ENCODE data around the gene SREBF1. TPM values are rescaled to one million over a fixed set of nuclear protein-coding genes. Genes with fewer than 3 reads are reported as not detected.

The SREBF1 gene
- polyA plus RNA-seq, 6 donors from 2014 or later = 4.8 to 10.0 (median 5.4) TPM

DNA sequence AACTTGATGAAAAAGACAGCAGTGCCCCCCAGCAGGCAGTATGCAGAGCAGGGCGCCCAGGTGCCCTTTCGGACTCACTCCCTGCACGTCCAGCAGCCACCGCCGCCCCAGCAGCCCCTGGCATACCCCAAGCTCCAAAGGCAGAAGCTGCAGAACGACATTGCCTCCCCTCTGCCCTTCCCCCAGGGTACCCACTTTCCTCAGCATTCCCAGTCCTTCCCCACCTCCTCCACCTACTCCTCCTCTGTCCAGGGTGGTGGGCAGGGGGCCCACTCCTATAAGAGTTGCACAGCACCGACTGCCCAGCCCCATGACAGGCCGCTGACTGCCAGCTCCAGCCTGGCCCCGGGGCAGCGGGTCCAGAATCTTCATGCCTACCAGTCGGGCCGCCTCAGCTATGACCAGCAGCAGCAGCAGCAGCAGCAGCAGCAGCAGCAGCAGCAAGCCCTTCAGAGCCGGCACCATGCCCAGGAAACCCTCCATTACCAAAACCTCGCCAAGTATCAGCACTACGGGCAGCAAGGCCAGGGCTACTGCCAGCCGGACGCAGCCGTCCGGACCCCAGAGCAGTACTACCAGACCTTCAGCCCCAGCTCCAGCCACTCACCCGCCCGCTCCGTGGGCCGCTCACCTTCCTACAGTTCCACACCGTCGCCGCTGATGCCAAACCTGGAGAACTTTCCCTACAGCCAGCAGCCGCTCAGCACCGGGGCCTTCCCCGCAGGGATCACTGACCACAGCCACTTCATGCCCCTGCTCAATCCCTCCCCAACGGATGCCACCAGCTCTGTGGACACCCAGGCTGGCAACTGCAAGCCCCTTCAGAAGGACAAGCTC is 43.2 kb downstream of the SREBF1 start:
- H3K27me3 Mint-ChIP-seq = no peaks in the 10 kb centered on the region
- H3K36me3 Mint-ChIP-seq = no peaks in the 10 kb centered on the region
- peak overlapping the region in 5 of 8 donors; percentile 33 to 59 (median 45) for H3K4me3 Mint-ChIP-seq
- ATAC-seq (ENCODE audit: low read depth in 2 of 2) = no peak
- no peaks in the 10 kb centered on the region for H3K9me3 Mint-ChIP-seq
- DNase-seq = no peak
- H3K27ac Mint-ChIP-seq = peak overlapping the region in 3 of 6 donors; percentile 23 to 66 (median 56)
- peaks cover 21 to 46% (median 27%) of the 10 kb centered on the region in 3 donors for H3K4me1 Mint-ChIP-seq

DNA sequence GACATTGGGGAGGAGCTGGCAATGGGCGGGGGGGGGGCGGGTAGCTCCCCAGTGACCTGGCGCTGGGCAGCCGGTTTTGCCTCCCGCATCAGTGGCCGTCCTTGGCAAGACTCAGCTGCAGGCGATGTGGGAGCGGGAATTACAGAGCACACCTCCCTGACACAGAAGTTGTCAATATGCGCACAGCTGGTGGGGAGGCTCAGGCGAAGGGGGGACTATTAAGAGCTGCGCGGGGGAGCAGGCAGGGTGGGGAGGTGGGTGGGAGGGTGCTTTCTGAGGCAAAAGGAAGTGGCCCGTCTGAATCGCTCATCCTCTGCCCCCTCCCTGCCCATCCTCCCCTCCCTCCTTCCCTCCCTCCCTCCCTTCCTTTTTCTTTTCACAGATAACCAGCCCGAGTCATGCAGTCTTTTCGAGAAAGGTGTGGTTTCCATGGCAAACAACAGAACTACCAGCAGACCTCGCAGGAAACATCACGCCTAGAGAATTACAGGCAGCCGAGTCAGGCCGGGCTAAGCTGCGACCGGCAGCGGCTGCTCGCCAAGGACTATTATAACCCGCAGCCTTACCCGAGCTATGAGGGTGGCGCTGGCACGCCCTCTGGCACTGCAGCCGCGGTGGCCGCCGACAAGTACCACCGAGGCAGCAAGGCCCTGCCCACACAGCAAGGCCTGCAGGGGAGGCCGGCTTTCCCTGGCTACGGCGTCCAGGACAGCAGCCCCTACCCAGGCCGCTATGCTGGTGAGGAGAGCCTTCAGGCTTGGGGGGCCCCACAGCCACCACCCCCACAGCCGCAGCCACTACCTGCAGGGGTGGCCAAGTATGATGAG is 44.0 kb downstream of the SREBF1 start:
- H3K27me3 Mint-ChIP-seq = no peaks in the 10 kb centered on the region
- H3K27ac Mint-ChIP-seq = peak overlapping the region in 2 of 6 donors; percentile 23 to 79
- peak; percentile 77 to 83 for ATAC-seq (ENCODE audit: low read depth in 2 of 2)
- H3K36me3 Mint-ChIP-seq = no peaks in the 10 kb centered on the region
- DNase-seq = peak; percentile 31
- no peaks in the 10 kb centered on the region for H3K9me3 Mint-ChIP-seq
- H3K4me3 Mint-ChIP-seq = peak overlapping the region; percentile 29 to 87 (median 76)
- peaks cover 21 to 46% (median 30%) of the 10 kb centered on the region in 3 donors for H3K4me1 Mint-ChIP-seq

DNA sequence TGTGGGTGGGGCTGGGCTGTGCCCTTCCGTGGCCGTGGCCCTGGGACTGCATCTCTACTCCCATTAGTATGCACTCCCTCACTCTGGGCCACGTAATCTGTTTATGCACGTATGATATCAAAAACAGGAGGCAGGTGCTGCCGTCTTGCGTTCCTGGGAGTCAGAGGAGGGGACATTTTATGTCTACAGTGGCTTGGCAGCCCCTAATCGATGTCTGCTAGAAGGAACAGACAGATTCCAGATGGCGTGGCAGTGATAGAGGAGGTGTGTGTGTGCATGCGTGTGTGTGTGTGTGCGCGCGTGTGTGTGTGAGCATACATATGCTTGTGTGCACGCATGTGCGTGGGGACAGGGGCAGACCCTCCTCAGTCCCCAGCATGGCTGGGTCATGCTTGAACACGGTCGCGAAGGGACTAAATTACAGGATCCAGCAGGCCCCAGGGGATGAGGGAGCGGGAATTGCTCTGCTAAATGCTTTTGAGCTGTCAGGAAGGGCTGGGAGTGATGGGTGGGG is 44.7 kb downstream of the SREBF1 start:
- no peak for DNase-seq
- Mint-ChIP-seq H3K4me1 (peaks cover 21 to 45% (median 30%) of the 10 kb centered on the region in 3 donors), H3K4me3 (peak overlapping the region in 7 of 8 donors; percentile 49 to 87 (median 78)), H3K36me3 (no peaks in the 10 kb centered on the region), H3K27me3 (no peaks in the 10 kb centered on the region), H3K9me3 (no peaks in the 10 kb centered on the region), H3K27ac (peak overlapping the region in 2 of 6 donors; percentile 17 to 87)
- no peak for ATAC-seq (ENCODE audit: low read depth in 2 of 2)

DNA sequence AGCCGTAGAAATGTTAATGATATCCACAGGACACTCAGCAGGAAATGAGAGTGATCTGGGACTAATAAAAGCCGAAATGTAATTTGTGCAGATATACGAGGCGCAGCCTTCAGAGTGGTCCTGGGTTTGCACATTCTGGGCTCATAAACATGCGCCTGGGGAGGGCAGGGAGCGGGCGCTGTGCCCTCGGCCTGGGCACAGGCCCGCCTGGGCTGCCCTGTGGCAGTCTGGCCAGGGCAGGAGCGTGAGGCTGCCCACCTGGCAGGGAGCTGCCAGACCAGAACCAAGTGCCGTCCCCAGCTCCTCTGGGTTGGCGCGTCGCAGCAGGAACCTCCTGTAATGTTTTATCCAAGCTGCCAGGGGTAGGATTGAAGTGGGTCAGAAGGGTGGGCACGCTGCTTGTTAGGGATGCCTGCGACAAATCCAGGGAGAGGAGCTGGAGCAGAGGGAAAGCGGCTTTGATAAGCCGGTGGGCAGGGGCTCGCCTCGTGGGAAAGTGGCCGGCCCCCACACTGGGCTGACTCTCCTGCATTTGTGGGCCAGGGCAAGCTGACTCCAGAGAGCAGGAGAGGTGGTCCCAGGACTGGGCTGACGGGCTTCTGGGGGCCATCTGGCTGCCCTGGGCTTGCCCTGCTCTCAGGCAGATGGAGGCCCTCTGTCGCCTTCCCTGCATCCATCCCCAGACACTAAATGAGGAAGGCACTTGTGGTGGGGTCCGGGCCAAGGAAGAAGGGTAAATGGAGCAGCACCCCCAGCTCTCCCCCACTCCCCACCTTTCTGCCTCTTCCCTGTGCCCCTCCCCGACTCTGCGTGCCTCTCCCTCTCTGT is 45.9 kb downstream of the SREBF1 start:
- ATAC-seq (ENCODE audit: low read depth in 2 of 2) (no peak), DNase-seq (no peak)
- H3K4me1 Mint-ChIP-seq = peaks cover 26 to 54% (median 30%) of the 10 kb centered on the region in 3 donors
- H3K36me3 Mint-ChIP-seq = no peaks in the 10 kb centered on the region
- no peak overlapping the region for H3K4me3 Mint-ChIP-seq
- H3K27ac Mint-ChIP-seq = peak overlapping the region in 2 of 6 donors; percentile 37 to 38
- H3K27me3 Mint-ChIP-seq = no peaks in the 10 kb centered on the region
- no peaks in the 10 kb centered on the region for H3K9me3 Mint-ChIP-seq

DNA sequence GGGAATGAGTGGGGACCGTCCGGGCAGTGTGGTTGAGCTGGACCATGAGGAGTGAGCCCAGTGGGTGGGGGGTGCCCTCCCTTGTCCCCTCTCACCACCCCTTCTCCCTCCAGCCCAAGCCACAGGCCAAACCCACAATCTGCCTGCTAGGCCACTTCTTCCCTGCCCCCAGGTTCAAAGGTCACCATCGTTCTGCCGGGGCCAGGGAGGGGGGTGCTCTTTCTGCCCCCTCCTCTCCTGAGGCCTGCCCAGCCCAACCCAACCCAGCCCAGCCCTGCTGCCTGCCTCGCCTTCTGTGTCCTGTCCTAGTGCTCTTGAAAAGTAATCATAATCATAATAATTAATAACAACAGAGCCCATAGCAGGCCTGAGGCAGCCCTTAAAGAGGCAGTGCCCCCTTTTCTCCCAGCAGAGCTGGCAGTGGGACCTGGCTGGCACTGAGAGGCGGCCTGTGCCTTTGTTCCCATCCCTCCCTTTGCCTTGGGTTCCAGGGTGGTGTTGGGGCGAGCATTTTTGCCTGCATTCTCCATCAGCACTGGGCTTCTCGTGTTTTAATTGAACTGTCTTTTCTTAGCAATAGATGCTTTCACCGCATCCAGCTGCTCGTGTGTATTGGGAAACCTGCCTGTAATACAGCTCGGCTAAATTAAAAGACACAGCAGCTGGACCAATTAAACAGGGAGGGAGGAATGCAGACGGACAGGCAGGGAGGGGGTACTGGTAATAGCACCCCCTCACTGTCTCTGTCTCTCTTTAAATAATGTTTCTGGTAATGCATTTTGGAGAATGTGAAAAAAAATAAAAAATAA is 46.8 kb downstream of the SREBF1 start:
- no peak for DNase-seq
- no peaks in the 10 kb centered on the region for H3K27me3 Mint-ChIP-seq
- no peaks in the 10 kb centered on the region for H3K9me3 Mint-ChIP-seq
- H3K4me3 Mint-ChIP-seq = peak overlapping the region in 1 of 8 donors; percentile 18
- no peaks in the 10 kb centered on the region for H3K36me3 Mint-ChIP-seq
- ATAC-seq (ENCODE audit: low read depth in 2 of 2) = no peak
- peak overlapping the region in 2 of 6 donors; percentile 37 to 69 for H3K27ac Mint-ChIP-seq
- H3K4me1 Mint-ChIP-seq = peaks cover 32 to 62% (median 35%) of the 10 kb centered on the region in 3 donors

DNA sequence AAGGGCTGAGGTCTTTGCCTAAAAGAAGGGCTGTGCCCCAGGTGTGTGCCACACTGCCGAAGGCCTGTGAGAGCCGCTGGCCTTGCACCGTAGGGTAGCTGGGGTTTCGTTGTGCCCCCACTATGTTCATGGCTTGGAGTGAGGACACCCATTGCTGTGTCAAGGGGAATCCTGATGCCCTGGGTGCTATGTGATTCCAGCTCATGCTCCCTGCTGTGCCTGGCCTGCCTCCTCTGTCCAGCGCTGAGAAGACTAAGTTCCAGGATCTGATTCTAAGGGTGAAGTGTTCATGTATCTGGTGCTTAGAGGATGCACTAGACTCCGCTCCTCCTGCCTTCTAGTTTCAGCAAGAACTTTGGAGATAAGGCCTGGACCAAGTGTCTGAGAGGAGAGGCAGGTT is 47.4 kb downstream of the SREBF1 start:
- ATAC-seq (ENCODE audit: low read depth in 2 of 2) (no peak), DNase-seq (no peak)
- peaks cover 36 to 68% (median 41%) of the 10 kb centered on the region in 3 donors for H3K4me1 Mint-ChIP-seq
- no peaks in the 10 kb centered on the region for H3K27me3 Mint-ChIP-seq
- no peak overlapping the region for H3K4me3 Mint-ChIP-seq
- no peaks in the 10 kb centered on the region for H3K9me3 Mint-ChIP-seq
- H3K36me3 Mint-ChIP-seq = no peaks in the 10 kb centered on the region
- no peak overlapping the region for H3K27ac Mint-ChIP-seq

DNA sequence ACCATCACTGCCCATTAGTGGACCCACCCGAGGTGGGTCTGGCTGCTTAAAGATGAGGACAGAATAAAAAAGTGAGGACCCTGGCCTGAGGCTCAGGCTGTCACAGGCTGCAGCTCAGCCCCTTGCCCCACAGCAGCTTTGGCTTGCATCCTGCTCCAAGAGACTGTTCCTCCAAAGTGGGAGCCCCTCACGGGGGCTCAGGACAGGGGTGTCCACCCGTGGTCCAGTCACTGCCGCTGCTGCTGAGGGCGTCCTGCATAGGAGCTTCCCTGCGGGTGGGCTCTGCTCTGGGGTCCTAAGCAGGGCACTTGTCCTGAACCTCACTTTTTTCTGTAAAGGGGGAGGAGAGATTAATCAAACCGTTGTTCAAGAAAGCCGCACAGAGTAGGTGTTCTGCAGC is 47.8 kb downstream of the SREBF1 start:
- ATAC-seq (ENCODE audit: low read depth in 2 of 2) (no peak), DNase-seq (no peak)
- Mint-ChIP-seq H3K27me3 (no peaks in the 10 kb centered on the region), H3K9me3 (no peaks in the 10 kb centered on the region), H3K4me1 (peaks cover 40 to 72% (median 46%) of the 10 kb centered on the region in 3 donors), H3K36me3 (no peaks in the 10 kb centered on the region), H3K27ac (no peak overlapping the region), H3K4me3 (no peak overlapping the region)

DNA sequence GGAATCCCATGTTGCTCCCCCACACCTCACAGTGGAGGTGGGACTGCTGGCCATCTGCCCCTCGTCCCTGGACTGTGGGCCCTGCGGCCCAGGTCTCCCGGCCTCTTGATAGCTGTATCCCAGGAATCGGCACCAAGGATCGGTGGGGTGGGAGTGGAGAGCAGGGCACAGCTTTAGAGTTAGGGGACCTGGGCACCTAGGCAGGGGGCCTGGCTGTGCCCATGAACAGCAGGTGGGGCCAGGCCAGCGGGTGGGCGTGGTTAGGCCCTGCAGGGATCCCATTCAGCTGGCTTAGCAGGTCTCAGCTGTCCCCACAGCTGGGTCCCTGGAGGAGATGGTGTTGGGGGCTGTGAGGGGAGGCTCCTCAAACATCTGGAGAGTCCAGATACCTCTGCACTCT is 49.2 kb downstream of the SREBF1 start:
- no peaks in the 10 kb centered on the region for H3K27me3 Mint-ChIP-seq
- DNase-seq (no peak), ATAC-seq (ENCODE audit: low read depth in 2 of 2) (no peak)
- peaks cover 39 to 62% (median 40%) of the 10 kb centered on the region in 3 donors for H3K4me1 Mint-ChIP-seq
- no peak overlapping the region for H3K4me3 Mint-ChIP-seq
- H3K27ac Mint-ChIP-seq = peak overlapping the region in 1 of 6 donors; percentile 93
- H3K36me3 Mint-ChIP-seq = no peaks in the 10 kb centered on the region
- no peaks in the 10 kb centered on the region for H3K9me3 Mint-ChIP-seq

DNA sequence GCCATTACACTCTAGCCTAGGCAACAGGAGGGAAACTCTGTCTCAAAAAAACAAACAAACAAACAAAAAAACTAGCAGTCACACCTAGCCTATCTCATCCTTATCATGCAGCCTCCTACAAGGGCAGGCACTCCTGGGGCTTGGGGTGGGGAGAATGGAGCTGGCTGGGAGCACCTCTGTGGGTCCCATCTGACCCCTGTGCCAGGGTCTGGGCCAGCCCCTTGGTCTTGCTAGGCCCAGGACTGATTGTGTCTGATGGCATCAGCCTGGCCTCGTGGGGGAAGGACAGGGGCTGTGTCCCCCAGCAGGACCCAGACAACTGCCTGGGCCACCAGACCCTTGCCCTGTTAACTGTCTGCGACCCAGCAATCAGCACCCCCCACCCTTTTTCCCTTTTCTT is 49.8 kb downstream of the SREBF1 start:
- Mint-ChIP-seq H3K4me1 (peaks cover 34 to 56% (median 36%) of the 10 kb centered on the region in 3 donors), H3K36me3 (no peaks in the 10 kb centered on the region), H3K9me3 (no peaks in the 10 kb centered on the region), H3K4me3 (no peak overlapping the region), H3K27ac (peak overlapping the region in 2 of 6 donors; percentile 54 to 93), H3K27me3 (no peaks in the 10 kb centered on the region)
- ATAC-seq (ENCODE audit: low read depth in 2 of 2) (no peak), DNase-seq (no peak)

DNA sequence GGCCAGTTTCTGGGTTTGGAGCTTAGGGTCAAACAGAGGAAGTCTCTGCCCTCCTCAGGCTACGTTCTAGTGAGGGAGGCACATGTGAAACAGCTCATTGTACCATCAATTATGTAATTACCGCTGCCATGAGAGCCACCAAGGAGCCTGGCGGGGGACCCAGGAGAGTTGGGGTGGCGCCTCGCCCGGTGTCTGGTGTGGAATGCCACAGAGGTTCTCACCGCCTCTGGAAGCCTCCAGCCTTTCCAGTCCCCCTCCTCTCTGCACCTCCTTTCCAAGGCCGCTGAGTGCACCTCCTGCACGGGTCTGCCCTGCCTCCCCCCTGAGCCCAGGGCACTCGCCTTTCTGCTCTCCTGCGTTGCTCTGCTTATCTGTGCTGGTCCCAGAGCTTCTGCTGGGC is 51.4 kb downstream of the SREBF1 start:
- DNase-seq (no peak), ATAC-seq (ENCODE audit: low read depth in 2 of 2) (no peak)
- peaks cover 32 to 59% (median 39%) of the 10 kb centered on the region in 3 donors for H3K4me1 Mint-ChIP-seq
- H3K36me3 Mint-ChIP-seq = no peaks in the 10 kb centered on the region
- H3K4me3 Mint-ChIP-seq = peak overlapping the region in 7 of 8 donors; percentile 19 to 95 (median 69)
- H3K27ac Mint-ChIP-seq = no peak overlapping the region
- H3K27me3 Mint-ChIP-seq = peaks cover 0 to 11% (median 9%) of the 10 kb centered on the region in 3 donors
- H3K9me3 Mint-ChIP-seq = no peaks in the 10 kb centered on the region

DNA sequence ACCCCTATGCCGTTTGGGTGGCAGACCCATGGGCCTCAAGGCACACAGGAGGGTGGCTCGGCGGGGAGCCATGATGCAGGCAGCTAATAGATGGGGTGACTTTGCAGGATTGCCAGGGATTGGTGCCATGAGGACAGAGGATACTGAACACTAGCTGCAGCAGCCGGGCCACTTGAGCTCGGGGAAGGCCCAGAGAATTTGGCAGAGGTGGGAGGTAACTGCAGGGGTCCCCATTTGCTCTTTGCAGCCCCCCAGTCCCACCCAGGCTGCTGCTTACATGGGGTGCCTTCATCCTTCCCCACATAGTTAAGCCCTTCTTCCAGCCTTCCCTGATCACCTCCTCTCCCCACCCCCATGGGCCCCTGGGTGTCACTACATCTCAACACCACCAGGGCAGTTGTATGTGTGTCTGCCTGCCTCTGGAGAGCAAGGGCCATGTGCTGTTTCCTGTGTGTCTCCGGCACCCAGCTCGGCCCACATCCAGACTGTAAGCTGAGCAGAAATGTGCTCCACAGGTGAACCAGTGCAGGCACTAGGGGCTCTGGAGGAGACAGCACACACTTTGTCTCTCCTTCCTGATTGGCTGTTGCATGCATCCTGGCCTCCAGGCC is 52.0 kb downstream of the SREBF1 start:
- H3K9me3 Mint-ChIP-seq = no peaks in the 10 kb centered on the region
- H3K27ac Mint-ChIP-seq = peak overlapping the region in 3 of 6 donors; percentile 15 to 73 (median 64)
- peak overlapping the region; percentile 84 to 95 (median 92) for H3K4me3 Mint-ChIP-seq
- H3K4me1 Mint-ChIP-seq = peaks cover 29 to 58% (median 39%) of the 10 kb centered on the region in 3 donors
- H3K27me3 Mint-ChIP-seq = peaks cover 0 to 11% (median 9%) of the 10 kb centered on the region in 3 donors
- H3K36me3 Mint-ChIP-seq = no peaks in the 10 kb centered on the region
- DNase-seq (no peak), ATAC-seq (ENCODE audit: low read depth in 2 of 2) (peak; percentile 27 to 41)

All from naive B cell (primary cell).